AG09309 (cell line): ENCODE measurements around the gene HOXD8.

Experiments
- DNase-seq: peaks from one replicate; pipeline ENCODE4 v3.0.0-alpha.2; 2010; ENCODE audit warnings: low read depth
- H3K4me3 ChIP-seq: 2 replicates; pipeline ENCODE4 v1.5.1; 2011; ENCODE audit warnings: mild to moderate bottlenecking, low read depth, low read length, moderate library complexity; ENCODE audit not compliant: control insufficient read depth
- TF ChIP-seq, protein P1 (sequence below): IDR thresholded peaks from 2 replicates; pipeline ENCODE4 v1.5.1; 2011; ENCODE audit warnings: mild to moderate bottlenecking, low read depth, low read length, inconsistent platforms; ENCODE audit not compliant: insufficient read depth, control insufficient read depth; ENCODE audit errors: missing control alignments

The HOXD8 gene

DNA sequence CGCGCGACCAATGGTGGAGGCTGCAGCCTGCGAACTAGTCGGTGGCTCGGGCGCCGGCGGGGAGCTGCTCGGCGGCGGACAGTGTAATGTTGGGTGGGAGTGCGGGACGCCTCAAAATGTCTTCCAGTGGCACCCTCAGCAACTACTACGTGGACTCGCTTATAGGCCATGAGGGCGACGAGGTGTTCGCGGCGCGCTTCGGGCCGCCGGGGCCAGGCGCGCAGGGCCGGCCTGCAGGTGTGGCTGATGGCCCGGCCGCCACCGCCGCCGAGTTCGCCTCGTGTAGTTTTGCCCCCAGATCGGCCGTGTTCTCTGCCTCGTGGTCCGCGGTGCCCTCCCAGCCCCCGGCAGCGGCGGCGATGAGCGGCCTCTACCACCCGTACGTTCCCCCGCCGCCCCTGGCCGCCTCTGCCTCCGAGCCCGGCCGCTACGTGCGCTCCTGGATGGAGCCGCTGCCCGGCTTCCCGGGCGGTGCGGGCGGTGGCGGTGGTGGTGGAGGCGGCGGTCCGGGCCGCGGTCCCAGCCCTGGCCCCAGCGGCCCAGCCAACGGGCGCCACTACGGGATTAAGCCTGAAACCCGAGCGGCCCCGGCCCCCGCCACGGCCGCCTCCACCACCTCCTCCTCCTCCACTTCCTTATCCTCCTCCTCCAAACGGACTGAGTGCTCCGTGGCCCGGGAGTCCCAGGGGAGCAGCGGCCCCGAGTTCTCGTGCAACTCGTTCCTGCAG lies 6.7 kb upstream of the HOXD8 start, which contains the start of gene HOXD9:
HOXD9 (plus strand) TSS at position 37 of the 728 bp plus-strand sequence; CDS start at position 87, 50 bp downstream.
- peak within 1 kb of the TSS; percentile 8; the same call in 1 of the 2 replicates for H3K4me3 ChIP-seq
- DNase-seq = no peak
- TF ChIP-seq, protein P1, sequence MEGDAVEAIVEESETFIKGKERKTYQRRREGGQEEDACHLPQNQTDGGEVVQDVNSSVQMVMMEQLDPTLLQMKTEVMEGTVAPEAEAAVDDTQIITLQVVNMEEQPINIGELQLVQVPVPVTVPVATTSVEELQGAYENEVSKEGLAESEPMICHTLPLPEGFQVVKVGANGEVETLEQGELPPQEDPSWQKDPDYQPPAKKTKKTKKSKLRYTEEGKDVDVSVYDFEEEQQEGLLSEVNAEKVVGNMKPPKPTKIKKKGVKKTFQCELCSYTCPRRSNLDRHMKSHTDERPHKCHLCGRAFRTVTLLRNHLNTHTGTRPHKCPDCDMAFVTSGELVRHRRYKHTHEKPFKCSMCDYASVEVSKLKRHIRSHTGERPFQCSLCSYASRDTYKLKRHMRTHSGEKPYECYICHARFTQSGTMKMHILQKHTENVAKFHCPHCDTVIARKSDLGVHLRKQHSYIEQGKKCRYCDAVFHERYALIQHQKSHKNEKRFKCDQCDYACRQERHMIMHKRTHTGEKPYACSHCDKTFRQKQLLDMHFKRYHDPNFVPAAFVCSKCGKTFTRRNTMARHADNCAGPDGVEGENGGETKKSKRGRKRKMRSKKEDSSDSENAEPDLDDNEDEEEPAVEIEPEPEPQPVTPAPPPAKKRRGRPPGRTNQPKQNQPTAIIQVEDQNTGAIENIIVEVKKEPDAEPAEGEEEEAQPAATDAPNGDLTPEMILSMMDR = no peak

GRCh38 chr2:176123411-176124109 lies 5.9 kb upstream of the HOXD8 start:
- DNase-seq = no peak
- H3K4me3 ChIP-seq = no peak overlapping the region
- TF ChIP-seq, protein P1 = no peak

- no peak overlapping the region for H3K4me3 ChIP-seq
- TF ChIP-seq, protein P1 = no peak
- DNase-seq = no peak
Measured at GRCh38 chr2:176124110-176124946, 5.2 kb upstream of the HOXD8 start.

GRCh38 chr2:176124947-176125771 lies 4.3 kb upstream of the HOXD8 start:
- H3K4me3 ChIP-seq = no peak overlapping the region
- no peak for DNase-seq
- TF ChIP-seq, protein P1 = no peak

- TF ChIP-seq, protein P1 = no peak
- no peak for DNase-seq
- H3K4me3 ChIP-seq = no peak overlapping the region
Measured at GRCh38 chr2:176125772-176126054, 3.8 kb upstream of the HOXD8 start.
